HL-60 (cell line): ENCODE measurements around the gene ZNF562.
"Not testable (repeated sequence)": the region's sequence is repeated elsewhere in the genome, so short reads cannot be mapped to it uniquely, and the experiment has no call there.

ENCODE experiments used
- POLR2AphosphoS5 ChIP-seq: IDR thresholded peaks from 2 replicates; pipeline ENCODE4 v1.6.1; 2012; ENCODE audit warnings: low read depth
- SPI1 ChIP-seq: IDR thresholded peaks from 2 replicates; pipeline ENCODE4 v1.6.1; 2012; ENCODE audit warnings: low read depth, mild to moderate bottlenecking, borderline replicate concordance
- TF ChIP-seq, protein P1 (sequence below): IDR thresholded peaks from one replicate; pipeline ENCODE4 v1.5.1; 2011; ENCODE audit warnings: low read length, control low read depth, inconsistent platforms; ENCODE audit not compliant: insufficient read depth
- TF ChIP-seq, protein P2 (sequence below): IDR thresholded peaks from 2 replicates; pipeline ENCODE4 v1.6.1; 2012; ENCODE audit warnings: low read depth; ENCODE audit not compliant: insufficient replicate concordance

DNA sequence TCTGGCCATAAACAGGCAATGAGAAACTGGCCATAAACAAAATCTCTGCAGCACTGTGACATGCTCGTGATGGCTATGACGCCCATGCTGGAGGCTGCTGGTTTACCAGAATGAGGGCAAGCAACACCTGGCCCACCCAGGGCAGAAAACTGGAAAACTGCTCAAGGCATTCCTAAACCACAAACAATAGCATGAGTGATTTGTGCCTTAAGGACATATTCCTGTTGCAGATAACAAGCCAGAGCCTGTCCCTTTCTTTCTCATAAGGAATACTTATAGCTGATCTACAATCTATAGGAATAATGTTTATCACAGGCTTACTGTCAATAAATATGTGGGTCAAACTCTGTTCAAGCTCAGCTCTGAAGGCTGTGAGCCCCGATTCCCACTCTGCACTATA is 23.4 kb downstream of the ZNF562 start:
- TF ChIP-seq, protein P1, sequence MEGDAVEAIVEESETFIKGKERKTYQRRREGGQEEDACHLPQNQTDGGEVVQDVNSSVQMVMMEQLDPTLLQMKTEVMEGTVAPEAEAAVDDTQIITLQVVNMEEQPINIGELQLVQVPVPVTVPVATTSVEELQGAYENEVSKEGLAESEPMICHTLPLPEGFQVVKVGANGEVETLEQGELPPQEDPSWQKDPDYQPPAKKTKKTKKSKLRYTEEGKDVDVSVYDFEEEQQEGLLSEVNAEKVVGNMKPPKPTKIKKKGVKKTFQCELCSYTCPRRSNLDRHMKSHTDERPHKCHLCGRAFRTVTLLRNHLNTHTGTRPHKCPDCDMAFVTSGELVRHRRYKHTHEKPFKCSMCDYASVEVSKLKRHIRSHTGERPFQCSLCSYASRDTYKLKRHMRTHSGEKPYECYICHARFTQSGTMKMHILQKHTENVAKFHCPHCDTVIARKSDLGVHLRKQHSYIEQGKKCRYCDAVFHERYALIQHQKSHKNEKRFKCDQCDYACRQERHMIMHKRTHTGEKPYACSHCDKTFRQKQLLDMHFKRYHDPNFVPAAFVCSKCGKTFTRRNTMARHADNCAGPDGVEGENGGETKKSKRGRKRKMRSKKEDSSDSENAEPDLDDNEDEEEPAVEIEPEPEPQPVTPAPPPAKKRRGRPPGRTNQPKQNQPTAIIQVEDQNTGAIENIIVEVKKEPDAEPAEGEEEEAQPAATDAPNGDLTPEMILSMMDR: not testable (repeated sequence)
- TF ChIP-seq POLR2AphosphoS5, SPI1: not testable (repeated sequence)
- TF ChIP-seq, protein P2, sequence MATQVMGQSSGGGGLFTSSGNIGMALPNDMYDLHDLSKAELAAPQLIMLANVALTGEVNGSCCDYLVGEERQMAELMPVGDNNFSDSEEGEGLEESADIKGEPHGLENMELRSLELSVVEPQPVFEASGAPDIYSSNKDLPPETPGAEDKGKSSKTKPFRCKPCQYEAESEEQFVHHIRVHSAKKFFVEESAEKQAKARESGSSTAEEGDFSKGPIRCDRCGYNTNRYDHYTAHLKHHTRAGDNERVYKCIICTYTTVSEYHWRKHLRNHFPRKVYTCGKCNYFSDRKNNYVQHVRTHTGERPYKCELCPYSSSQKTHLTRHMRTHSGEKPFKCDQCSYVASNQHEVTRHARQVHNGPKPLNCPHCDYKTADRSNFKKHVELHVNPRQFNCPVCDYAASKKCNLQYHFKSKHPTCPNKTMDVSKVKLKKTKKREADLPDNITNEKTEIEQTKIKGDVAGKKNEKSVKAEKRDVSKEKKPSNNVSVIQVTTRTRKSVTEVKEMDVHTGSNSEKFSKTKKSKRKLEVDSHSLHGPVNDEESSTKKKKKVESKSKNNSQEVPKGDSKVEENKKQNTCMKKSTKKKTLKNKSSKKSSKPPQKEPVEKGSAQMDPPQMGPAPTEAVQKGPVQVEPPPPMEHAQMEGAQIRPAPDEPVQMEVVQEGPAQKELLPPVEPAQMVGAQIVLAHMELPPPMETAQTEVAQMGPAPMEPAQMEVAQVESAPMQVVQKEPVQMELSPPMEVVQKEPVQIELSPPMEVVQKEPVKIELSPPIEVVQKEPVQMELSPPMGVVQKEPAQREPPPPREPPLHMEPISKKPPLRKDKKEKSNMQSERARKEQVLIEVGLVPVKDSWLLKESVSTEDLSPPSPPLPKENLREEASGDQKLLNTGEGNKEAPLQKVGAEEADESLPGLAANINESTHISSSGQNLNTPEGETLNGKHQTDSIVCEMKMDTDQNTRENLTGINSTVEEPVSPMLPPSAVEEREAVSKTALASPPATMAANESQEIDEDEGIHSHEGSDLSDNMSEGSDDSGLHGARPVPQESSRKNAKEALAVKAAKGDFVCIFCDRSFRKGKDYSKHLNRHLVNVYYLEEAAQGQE: not testable (repeated sequence)
